Lower lobe of right lung (tissue), 2 donors: ENCODE measurements around the gene RPTOR. TPM values are rescaled to one million over a fixed set of nuclear protein-coding genes. Genes with fewer than 3 reads are reported as not detected.
A peak's percentile ranks its signal among the peaks of the same experiment; 100 is the strongest.
"Not testable (repeated sequence)": the region's sequence is repeated elsewhere in the genome, so short reads cannot be mapped to it uniquely, and the experiment has no call there.

Experiments used
- ATAC-seq, 2 donors: fragments of 200-7000 bp; cut with Tn5 transposase; one replicate each; pipeline ENCODE4 v1.9.1; 2020 to 2022; ENCODE audit warnings: mild to moderate bottlenecking in 2 of 2, moderate library complexity in 2 of 2
- DNase-seq: peaks from one replicate; pipeline ENCODE4 v3.0.0-alpha.2; 2020
- H3K27ac ChIP-seq: fragments of 200-600 bp; one replicate; pipeline ENCODE4 v1.8.0; 2022
- H3K27me3 ChIP-seq: fragments of 200-600 bp; one replicate; pipeline ENCODE4 v1.8.0; 2022; ENCODE audit warnings: low read depth
- H3K36me3 ChIP-seq: fragments of 200-600 bp; one replicate; pipeline ENCODE4 v1.8.0; 2022; ENCODE audit warnings: mild to moderate bottlenecking
- H3K4me1 ChIP-seq: fragments of 200-600 bp; one replicate; pipeline ENCODE4 v1.8.0; 2022
- H3K4me3 ChIP-seq: fragments of 200-600 bp; one replicate; pipeline ENCODE4 v1.8.0; 2022; ENCODE audit warnings: mild to moderate bottlenecking
- H3K9me3 ChIP-seq: fragments of 200-600 bp; one replicate; pipeline ENCODE4 v1.8.0; 2022
- intact Hi-C: fragments of 100-400 bp; cut with DNase I; formaldehyde crosslinking; loops from one replicate; pipeline ENCODE4 v1.11.0; 2022
- total RNA-seq: library from RNA; stranded (reverse); fragmentation: NEBNext Ultra II Directional; extraction: Animal tissue kit (Norgen Biotek cat#: 25700); gene quantifications from one replicate; pipeline ENCODE4 v1.2.1, GENCODE V29; 2021
- TF ChIP-seq, protein P1 (sequence below): fragments of 200-600 bp; IDR thresholded peaks from one replicate; pipeline ENCODE4 v1.8.0; 2022; ENCODE audit warnings: antibody characterized with exemption, mild to moderate bottlenecking
- donor health status: DM: no; HTN: yes; CAD: no; lungs with severe emphysema.

The RPTOR gene
- total RNA-seq, 1 donor from 2014 or later: 34.0 TPM

GRCh38 chr17:80795754-80796153 lies 251.1 kb downstream of the RPTOR start:
- TF ChIP-seq, protein P1, sequence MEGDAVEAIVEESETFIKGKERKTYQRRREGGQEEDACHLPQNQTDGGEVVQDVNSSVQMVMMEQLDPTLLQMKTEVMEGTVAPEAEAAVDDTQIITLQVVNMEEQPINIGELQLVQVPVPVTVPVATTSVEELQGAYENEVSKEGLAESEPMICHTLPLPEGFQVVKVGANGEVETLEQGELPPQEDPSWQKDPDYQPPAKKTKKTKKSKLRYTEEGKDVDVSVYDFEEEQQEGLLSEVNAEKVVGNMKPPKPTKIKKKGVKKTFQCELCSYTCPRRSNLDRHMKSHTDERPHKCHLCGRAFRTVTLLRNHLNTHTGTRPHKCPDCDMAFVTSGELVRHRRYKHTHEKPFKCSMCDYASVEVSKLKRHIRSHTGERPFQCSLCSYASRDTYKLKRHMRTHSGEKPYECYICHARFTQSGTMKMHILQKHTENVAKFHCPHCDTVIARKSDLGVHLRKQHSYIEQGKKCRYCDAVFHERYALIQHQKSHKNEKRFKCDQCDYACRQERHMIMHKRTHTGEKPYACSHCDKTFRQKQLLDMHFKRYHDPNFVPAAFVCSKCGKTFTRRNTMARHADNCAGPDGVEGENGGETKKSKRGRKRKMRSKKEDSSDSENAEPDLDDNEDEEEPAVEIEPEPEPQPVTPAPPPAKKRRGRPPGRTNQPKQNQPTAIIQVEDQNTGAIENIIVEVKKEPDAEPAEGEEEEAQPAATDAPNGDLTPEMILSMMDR: no peak
- peak; percentile 60 for DNase-seq
- Histone ChIP-seq H3K4me3 (no peak overlapping the region), H3K36me3 (peaks cover 12% of the 10 kb centered on the region), H3K4me1 (peaks cover 41% of the 10 kb centered on the region), H3K27me3 (no peaks in the 10 kb centered on the region), H3K9me3 (no peaks in the 10 kb centered on the region), H3K27ac (no peak overlapping the region)
- intact Hi-C loops: no loop called here
- peak; percentile 70 to 72 for ATAC-seq

DNA sequence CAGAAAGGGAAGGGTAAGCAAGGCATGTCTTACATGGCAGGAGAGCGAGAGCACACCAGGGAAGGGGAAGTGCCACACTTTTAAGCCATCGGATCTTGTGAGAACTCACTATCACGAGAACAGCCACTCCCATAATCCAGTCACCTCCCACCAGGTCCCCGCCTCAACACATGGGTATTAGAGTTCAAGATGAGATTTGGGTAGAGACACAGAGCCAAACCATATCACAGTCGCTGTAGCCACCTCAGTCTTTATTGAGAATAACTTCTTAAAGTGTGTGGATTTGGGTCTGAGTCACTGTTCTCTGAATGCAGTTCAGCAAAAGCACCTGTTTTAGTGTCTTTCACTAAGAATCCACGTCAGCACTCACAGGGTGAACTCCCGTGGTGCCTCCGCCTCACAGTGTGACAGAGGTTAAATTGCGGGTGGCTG lies 251.8 kb downstream of the RPTOR start:
- Histone ChIP-seq H3K4me3 (no peak overlapping the region), H3K27ac (no peak overlapping the region), H3K27me3 (no peaks in the 10 kb centered on the region), H3K9me3 (no peaks in the 10 kb centered on the region), H3K36me3 (peaks cover 12% of the 10 kb centered on the region), H3K4me1 (peaks cover 34% of the 10 kb centered on the region)
- TF ChIP-seq, protein P1: no peak
- intact Hi-C loops: no loop called here
- ATAC-seq (no peak), DNase-seq (no peak)

GRCh38 chr17:80797222-80797621 lies 252.6 kb downstream of the RPTOR start:
- peaks cover 29% of the 10 kb centered on the region for H3K4me1 ChIP-seq
- intact Hi-C loops: not testable (repeated sequence)

DNA sequence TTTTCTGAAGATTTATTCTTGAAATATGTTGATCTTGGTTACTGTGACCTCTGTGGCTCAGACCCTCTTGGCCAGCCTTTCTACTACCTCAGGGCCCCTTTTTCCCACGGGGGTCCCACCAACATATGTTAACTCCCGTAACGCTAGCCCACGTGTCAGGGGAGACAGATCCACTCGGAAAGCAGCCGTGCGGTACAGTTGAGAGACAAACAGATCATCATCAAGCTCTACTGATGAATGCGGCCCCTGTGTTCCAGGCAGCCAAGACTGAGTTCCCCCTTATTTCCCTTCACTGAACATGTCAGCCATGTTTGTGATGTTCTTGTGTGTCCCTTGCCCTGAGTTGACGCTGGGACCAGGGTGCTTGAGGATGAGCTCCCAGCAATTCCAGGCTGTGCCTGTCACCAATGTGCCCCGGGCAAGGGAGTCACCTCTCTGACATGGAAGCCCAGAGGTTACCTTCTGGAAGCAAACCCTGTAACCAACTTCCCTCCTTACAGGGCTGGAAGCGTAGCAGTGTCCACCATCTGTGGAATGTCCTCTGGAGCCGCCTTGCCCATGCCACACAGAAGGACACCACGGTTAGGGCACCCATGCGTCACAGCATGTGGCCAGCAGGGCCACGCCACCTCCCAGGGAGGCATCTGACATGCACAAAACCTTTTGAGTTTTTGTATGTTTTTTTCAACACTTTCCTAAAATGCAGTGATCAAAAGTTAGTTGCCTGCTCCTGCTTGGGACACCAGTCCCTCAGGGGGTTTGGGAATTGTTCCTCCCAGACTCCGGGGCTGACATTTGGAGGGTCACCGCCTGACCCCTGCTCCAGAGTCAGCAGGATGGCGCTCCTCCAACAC lies 253.3 kb downstream of the RPTOR start:
- H3K9me3 ChIP-seq: no peaks in the 10 kb centered on the region
- H3K27ac ChIP-seq: no peak overlapping the region
- H3K36me3 ChIP-seq: peaks cover 12% of the 10 kb centered on the region
- H3K4me3 ChIP-seq: no peak overlapping the region
- DNase-seq (no peak), ATAC-seq (no peak)
- intact Hi-C loops: no loop called here
- no peaks in the 10 kb centered on the region for H3K27me3 ChIP-seq
- peaks cover 23% of the 10 kb centered on the region for H3K4me1 ChIP-seq
- TF ChIP-seq, protein P1: no peak

More at GRCh38 chr17:80797222-80797621, 252.6 kb downstream of the RPTOR start:
- ATAC-seq, DNase-seq, H3K9me3 ChIP-seq, H3K27me3 ChIP-seq, H3K27ac ChIP-seq, H3K4me3 ChIP-seq: not testable (repeated sequence)
- peaks cover 12% of the 10 kb centered on the region for H3K36me3 ChIP-seq

GRCh38 chr17:80798595-80799537 lies 254.2 kb downstream of the RPTOR start:
- DNase-seq (no peak), ATAC-seq (no peak)
- H3K4me3 ChIP-seq: no peak overlapping the region
- H3K27ac ChIP-seq: no peak overlapping the region
- peaks cover 17% of the 10 kb centered on the region for H3K4me1 ChIP-seq
- H3K36me3 ChIP-seq: peaks cover 7% of the 10 kb centered on the region
- TF ChIP-seq, protein P1: no peak
- intact Hi-C loops: no loop called here
- H3K27me3 ChIP-seq: no peaks in the 10 kb centered on the region
- no peaks in the 10 kb centered on the region for H3K9me3 ChIP-seq
